MM.1S (cell line): ENCODE data around the gene TTLL5.

Experiments used
- CTCF ChIP-seq: fragments of 300-600 bp; sonication (generic); IDR thresholded peaks from 2 replicates; pipeline ENCODE4 v1.5.1; 2016; ENCODE audit warnings: antibody characterized with exemption, low read length, mixed read lengths
- EZH2 ChIP-seq: fragments of 300-600 bp; sonication (generic); optimal IDR thresholded peaks from 2 replicates; pipeline ENCODE3; 2017; ENCODE audit warnings: low read depth, mild to moderate bottlenecking, antibody characterized with exemption, low read length, mixed read lengths
- EZH2phosphoT487 ChIP-seq: fragments of 300-600 bp; sonication (generic); IDR thresholded peaks from 2 replicates; pipeline ENCODE4 v1.6.1; 2018; ENCODE audit warnings: antibody characterized with exemption, low read length

- TF ChIP-seq EZH2, result no peak
- no peak for TF ChIP-seq CTCF
- TF ChIP-seq EZH2phosphoT487, result no peak
Measured at GRCh38 chr14:75699331-75699730, 38.3 kb downstream of the TTLL5 start.
